Neutrophil (primary cell): ENCODE data around the gene ZDHHC9.

Experiments
- H3K27ac ChIP-seq: fragments of 200-600 bp; sonication (generic); 2 replicates; pipeline ENCODE4 v1.5.1; 2016; ENCODE audit warnings: mild to moderate bottlenecking, moderate library complexity
- H3K27me3 ChIP-seq: fragments of 200-600 bp; sonication (generic); 2 replicates; pipeline ENCODE4 v1.6.0; 2016; ENCODE audit warnings: mild to moderate bottlenecking
- H3K36me3 ChIP-seq: fragments of 200-600 bp; sonication (generic); 2 replicates; pipeline ENCODE4 v1.5.1; 2017
- H3K4me1 ChIP-seq, 2 experiments: fragments of 200-600 bp in 1 of 2; sonication (generic) in 1 of 2; 1 replicate in 1 of 2; 2 replicates in 1 of 2; pipeline versions ENCODE4 v1.5.1 to v1.6.1; 2013 to 2016; ENCODE audit warnings: low read depth in 1 of 2, low read length in 1 of 2, mild to moderate bottlenecking in 1 of 2, moderate library complexity in 1 of 2; ENCODE audit not compliant: control insufficient read depth in 1 of 2, insufficient read depth in 1 of 2
- H3K4me3 ChIP-seq, 2 experiments: fragments of 200-600 bp in 1 of 2; sonication (generic) in 1 of 2; 1 replicate in 1 of 2; 2 replicates in 1 of 2; pipeline ENCODE4 v1.5.1; 2013 to 2016; ENCODE audit warnings: low read depth in 1 of 2, low read length in 1 of 2, mild to moderate bottlenecking in 1 of 2, moderate library complexity in 1 of 2
- H3K9me3 ChIP-seq: fragments of 200-600 bp; sonication (generic); 2 replicates; pipeline ENCODE4 v1.5.1; 2016
- TF ChIP-seq, protein P1 (sequence below): fragments of 200-600 bp; sonication (generic); IDR thresholded peaks from 2 replicates; pipeline ENCODE4 v1.5.1; 2016; ENCODE audit warnings: antibody characterized with exemption

ZDHHC9 gene

DNA sequence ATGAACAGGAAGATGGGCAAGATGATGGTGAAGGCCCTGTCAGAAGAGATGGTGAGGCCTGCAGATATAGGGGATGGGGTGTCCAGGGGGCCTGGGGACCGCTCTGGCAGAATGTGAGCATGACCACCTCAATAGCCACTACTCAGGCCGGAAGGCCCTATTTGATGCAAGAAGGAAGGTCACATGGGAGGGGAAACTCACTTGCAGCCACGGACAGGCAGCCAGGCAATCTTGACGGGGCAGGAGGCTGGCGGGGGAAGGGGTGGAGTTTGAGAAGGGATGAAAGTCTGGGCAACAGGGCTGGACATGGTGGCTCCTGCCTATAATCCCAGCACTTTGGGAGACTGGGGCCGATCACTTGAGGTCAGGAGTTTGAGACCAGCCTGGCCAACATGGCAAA, 55.2 kb downstream of the ZDHHC9 start:
- Histone ChIP-seq H3K4me3 (no peak overlapping the region), H3K4me1 (peaks cover 40% of the 10 kb centered on the region in 2 experiments), H3K27me3 (no peaks in the 10 kb centered on the region), H3K27ac (peak overlapping the region; percentile 53), H3K36me3 (peaks cover 81% of the 10 kb centered on the region), H3K9me3 (no peaks in the 10 kb centered on the region)
- TF ChIP-seq, protein P1, sequence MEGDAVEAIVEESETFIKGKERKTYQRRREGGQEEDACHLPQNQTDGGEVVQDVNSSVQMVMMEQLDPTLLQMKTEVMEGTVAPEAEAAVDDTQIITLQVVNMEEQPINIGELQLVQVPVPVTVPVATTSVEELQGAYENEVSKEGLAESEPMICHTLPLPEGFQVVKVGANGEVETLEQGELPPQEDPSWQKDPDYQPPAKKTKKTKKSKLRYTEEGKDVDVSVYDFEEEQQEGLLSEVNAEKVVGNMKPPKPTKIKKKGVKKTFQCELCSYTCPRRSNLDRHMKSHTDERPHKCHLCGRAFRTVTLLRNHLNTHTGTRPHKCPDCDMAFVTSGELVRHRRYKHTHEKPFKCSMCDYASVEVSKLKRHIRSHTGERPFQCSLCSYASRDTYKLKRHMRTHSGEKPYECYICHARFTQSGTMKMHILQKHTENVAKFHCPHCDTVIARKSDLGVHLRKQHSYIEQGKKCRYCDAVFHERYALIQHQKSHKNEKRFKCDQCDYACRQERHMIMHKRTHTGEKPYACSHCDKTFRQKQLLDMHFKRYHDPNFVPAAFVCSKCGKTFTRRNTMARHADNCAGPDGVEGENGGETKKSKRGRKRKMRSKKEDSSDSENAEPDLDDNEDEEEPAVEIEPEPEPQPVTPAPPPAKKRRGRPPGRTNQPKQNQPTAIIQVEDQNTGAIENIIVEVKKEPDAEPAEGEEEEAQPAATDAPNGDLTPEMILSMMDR, result no peak

GRCh38 chrX:129787336-129788055, 56.2 kb downstream of the ZDHHC9 start:
- H3K9me3 ChIP-seq, result no peaks in the 10 kb centered on the region
- H3K4me1 ChIP-seq, result peaks cover 50% of the 10 kb centered on the region in 2 experiments
- no peaks in the 10 kb centered on the region for H3K27me3 ChIP-seq
- no peak overlapping the region for H3K4me3 ChIP-seq
- H3K36me3 ChIP-seq, result peaks cover 81% of the 10 kb centered on the region
- peak overlapping the region; percentile 53 for H3K27ac ChIP-seq
- TF ChIP-seq, protein P1, result no peak

DNA sequence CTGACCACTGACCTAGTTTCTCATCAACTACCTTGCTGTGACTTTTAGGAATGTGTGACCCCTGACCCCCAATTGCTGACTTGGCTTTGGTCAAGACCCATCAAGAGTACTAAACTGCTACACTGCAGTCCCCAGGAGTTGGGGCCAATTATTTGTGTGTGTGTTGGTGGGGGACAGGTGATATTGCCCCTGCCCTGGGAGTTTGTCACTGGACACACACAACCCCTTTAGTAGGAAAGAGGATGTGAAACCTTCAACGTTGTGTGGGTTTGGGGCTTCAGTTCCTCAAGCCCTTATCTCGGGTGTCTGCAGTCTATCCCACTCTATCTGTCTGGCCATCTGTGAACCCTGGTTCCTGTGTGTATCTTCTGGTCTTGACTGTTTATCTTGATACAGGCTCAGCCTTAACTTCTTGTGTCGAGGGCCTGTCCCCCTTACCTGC, 57.5 kb downstream of the ZDHHC9 start:
- H3K9me3 ChIP-seq, result no peaks in the 10 kb centered on the region
- peak overlapping the region; percentile 99 for H3K27ac ChIP-seq
- H3K27me3 ChIP-seq, result no peaks in the 10 kb centered on the region
- H3K4me1 ChIP-seq, result peaks cover 61 to 62% of the 10 kb centered on the region in 2 experiments
- H3K4me3 ChIP-seq, result peak overlapping the region; percentile 71 to 93
- H3K36me3 ChIP-seq, result peaks cover 69% of the 10 kb centered on the region
- TF ChIP-seq, protein P1, result no peak

DNA sequence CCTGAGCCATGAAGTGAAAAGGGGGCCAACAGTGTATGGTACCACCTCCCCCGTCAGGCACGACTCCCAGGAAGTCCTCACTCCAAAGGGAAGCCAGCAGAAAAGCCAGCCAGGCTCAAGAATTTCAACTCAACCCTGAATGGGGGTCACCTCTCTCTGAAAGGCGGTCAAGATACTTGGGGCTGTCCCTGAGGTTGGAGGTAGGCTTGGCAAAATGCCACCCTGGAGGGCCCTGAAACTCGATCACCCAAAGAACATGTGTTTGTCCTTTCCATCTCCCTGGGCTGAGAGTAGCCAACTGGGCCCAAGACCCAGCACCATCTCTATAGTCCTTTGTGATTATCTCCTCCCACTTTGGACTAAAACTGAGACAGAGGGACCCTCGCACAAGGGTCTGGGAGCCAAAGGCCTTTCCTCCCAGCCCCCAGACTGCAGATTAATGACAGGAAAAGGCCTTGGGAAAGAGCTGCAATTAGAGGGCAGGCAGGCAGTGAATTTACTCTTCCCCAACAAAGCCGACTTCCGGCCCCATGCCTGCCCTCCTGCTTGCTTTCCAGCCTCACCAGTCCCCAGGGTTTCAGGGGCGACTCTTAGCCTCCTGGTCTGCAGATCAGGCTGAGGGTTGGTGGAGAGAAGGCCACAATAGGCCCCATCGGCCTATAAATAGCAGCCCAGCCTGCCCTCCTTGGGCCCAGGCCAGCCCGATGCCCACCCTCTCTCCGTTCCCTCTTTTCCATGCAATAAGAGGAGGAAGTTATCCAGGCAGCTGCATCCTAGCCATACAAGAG, 58.3 kb downstream of the ZDHHC9 start:
- Histone ChIP-seq H3K27me3 (no peaks in the 10 kb centered on the region), H3K27ac (peak overlapping the region; percentile 99), H3K4me3 (peak overlapping the region; percentile 71 to 93), H3K4me1 (peaks cover 61 to 62% of the 10 kb centered on the region in 2 experiments), H3K36me3 (peaks cover 60% of the 10 kb centered on the region), H3K9me3 (no peaks in the 10 kb centered on the region)
- TF ChIP-seq, protein P1, result no peak

GRCh38 chrX:129784371-129784770, 59.3 kb downstream of the ZDHHC9 start:
- Histone ChIP-seq H3K4me3 (peak overlapping the region; percentile 71 to 93), H3K27ac (peak overlapping the region; percentile 99), H3K36me3 (peaks cover 51% of the 10 kb centered on the region), H3K9me3 (no peaks in the 10 kb centered on the region), H3K27me3 (no peaks in the 10 kb centered on the region), H3K4me1 (peaks cover 64 to 65% of the 10 kb centered on the region in 2 experiments)
- TF ChIP-seq, protein P1, result no peak
